ENCODE data around the gene DLEC1. TPM values are rescaled to one million over a fixed set of nuclear protein-coding genes. Genes with fewer than 3 reads are reported as not detected.
A peak's percentile ranks its signal among the peaks of the same experiment; 100 is the strongest.

DLEC1 gene
- total and polyA plus RNA-seq, 11 donors = 0.06 to 1.3 (median 0.16) TPM; not detected in 1

DNA sequence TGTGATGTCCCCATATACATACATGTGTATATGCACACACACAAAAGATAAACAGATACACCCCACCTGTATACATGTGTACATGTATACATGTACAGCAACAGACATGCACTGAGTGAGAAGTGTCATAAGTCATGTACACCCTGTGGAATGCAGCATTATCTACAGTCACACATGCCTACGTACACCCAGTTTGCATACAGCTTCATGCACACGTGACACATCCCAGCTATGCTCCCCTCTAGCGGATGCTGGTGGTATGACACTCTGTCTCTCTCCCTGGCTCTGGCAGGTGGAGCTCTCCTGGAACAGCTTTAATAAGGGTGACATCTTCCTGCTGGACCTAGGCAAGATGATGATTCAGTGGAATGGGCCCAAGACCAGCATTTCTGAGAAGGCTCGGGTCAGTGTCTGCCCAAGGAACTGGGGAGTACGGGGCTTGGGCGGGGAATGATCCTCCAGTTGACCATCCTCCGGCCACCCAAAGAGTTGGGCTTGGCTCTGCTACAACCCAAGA, 42.2 kb upstream of the DLEC1 start:
- Histone ChIP-seq H3K4me1 (peaks cover 0 to 55% (median 24%) of the 10 kb centered on the region in 12 donors), H3K36me3 (peaks cover 0 to 10% (median 2%) of the 10 kb centered on the region in 9 donors), H3K9me3 (no peaks in the 10 kb centered on the region), H3K27ac (no peak overlapping the region), H3K4me3 (no peak overlapping the region), H3K27me3 (no peaks in the 10 kb centered on the region)
- DNase-seq (peak in 3 of 5 donors; percentile 62 to 70 (median 65)), ATAC-seq (peak in 2 of 4 donors; percentile 13 to 25)
- TF ChIP-seq POLR2A (IDR thresholded peaks at IDR 0.05) = no peak
- TF ChIP-seq, protein P1, sequence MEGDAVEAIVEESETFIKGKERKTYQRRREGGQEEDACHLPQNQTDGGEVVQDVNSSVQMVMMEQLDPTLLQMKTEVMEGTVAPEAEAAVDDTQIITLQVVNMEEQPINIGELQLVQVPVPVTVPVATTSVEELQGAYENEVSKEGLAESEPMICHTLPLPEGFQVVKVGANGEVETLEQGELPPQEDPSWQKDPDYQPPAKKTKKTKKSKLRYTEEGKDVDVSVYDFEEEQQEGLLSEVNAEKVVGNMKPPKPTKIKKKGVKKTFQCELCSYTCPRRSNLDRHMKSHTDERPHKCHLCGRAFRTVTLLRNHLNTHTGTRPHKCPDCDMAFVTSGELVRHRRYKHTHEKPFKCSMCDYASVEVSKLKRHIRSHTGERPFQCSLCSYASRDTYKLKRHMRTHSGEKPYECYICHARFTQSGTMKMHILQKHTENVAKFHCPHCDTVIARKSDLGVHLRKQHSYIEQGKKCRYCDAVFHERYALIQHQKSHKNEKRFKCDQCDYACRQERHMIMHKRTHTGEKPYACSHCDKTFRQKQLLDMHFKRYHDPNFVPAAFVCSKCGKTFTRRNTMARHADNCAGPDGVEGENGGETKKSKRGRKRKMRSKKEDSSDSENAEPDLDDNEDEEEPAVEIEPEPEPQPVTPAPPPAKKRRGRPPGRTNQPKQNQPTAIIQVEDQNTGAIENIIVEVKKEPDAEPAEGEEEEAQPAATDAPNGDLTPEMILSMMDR (IDR thresholded peaks at IDR 0.05) = peak; percentile 75 to 92 (median 84)
- 0 to 58% (median 32%) methylated on average over 3 to 7 of the region's 7 CpGs for WGBS, 4 donors
- intact Hi-C loops (cut with DNase I) = no loop called here

DNA sequence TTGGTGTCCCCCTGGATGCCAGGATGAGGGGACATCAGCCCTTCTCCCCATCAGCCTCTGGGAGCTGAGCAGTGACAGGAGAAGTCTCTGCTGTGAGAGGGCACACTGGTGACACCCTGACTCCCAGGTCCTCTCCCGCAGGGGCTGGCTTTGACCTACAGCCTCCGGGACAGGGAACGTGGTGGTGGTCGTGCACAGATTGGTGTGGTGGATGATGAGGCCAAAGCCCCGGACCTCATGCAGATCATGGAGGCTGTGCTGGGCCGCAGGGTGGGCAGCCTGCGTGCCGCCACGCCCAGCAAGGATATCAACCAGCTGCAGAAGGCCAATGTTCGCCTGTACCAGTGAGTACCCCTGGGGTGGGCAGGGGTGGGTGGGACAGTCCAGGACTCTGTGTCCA, 41.7 kb upstream of the DLEC1 start:
- ATAC-seq (no peak), DNase-seq (peak in 1 of 5 donors; percentile 20)
- no peaks in the 10 kb centered on the region for H3K9me3 ChIP-seq
- peak overlapping the region in 2 of 12 donors; percentile 87 to 88 for H3K27ac ChIP-seq
- H3K36me3 ChIP-seq = peaks cover 0 to 12% (median 3%) of the 10 kb centered on the region in 9 donors
- 92 to 100% (median 96%) methylated on average over 2 to 10 of the region's 10 CpGs for WGBS, 4 donors
- intact Hi-C loops (cut with DNase I) = no loop called here
- TF ChIP-seq POLR2A (IDR thresholded peaks at IDR 0.05) = no peak
- TF ChIP-seq, protein P1 (IDR thresholded peaks at IDR 0.05) = no peak
- H3K4me1 ChIP-seq = peaks cover 0 to 55% (median 24%) of the 10 kb centered on the region in 12 donors
- H3K27me3 ChIP-seq = no peaks in the 10 kb centered on the region
- H3K4me3 ChIP-seq = no peak overlapping the region

DNA sequence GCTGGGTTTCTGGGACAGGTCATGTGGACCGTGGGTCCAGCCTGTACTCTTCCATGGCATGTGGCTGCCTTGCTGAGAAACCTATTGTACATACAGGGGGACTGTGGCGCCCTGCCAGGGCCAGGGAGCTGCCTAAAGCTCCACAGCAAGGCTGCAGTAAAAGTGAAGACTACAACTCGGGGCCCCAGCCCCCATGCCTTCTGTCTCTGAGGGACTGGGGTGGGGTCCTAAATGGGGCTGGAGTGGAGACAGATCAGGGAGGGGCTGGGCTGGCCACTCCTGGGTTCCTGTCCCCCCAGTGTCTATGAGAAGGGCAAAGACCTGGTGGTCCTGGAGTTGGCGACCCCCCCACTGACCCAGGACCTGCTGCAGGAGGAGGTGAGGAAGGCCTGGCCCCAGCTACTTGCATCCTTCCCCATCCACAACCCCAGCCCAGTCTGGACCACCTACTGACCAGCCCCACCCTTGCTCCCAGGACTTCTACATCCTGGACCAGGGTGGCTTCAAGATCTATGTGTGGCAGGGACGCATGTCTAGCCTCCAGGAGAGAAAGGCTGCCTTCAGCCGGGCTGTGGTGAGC, 41.1 kb upstream of the DLEC1 start:
- no peak for ATAC-seq
- peaks cover 0 to 14% (median 3%) of the 10 kb centered on the region in 9 donors for H3K36me3 ChIP-seq
- intact Hi-C loops (cut with DNase I) = no loop called here
- no peaks in the 10 kb centered on the region for H3K27me3 ChIP-seq
- peak overlapping the region in 11 of 12 donors; percentile 81 to 97 (median 89) for H3K27ac ChIP-seq
- H3K9me3 ChIP-seq = no peaks in the 10 kb centered on the region
- peaks cover 0 to 55% (median 24%) of the 10 kb centered on the region in 12 donors for H3K4me1 ChIP-seq
- H3K4me3 ChIP-seq = peak overlapping the region in 4 of 12 donors; percentile 46 to 60 (median 56)
- no peak for TF ChIP-seq POLR2A (IDR thresholded peaks at IDR 0.05)
- TF ChIP-seq, protein P1 (IDR thresholded peaks at IDR 0.05) = no peak
- WGBS, 4 donors = 80 to 94% (median 90%) methylated on average over 5 to 6 of the region's 6 CpGs
- DNase-seq = peak in 1 of 5 donors; percentile 43

GRCh38 chr3:37999836-38000235, 39.2 kb upstream of the DLEC1 start:
- Histone ChIP-seq H3K4me3 (no peak overlapping the region), H3K9me3 (no peaks in the 10 kb centered on the region), H3K27me3 (no peaks in the 10 kb centered on the region), H3K27ac (no peak overlapping the region), H3K36me3 (peaks cover 0 to 14% (median 3%) of the 10 kb centered on the region in 9 donors), H3K4me1 (peaks cover 0 to 51% (median 23%) of the 10 kb centered on the region in 12 donors)
- ATAC-seq (no peak), DNase-seq (peak in 1 of 5 donors; percentile 18)
- intact Hi-C loops (cut with DNase I) = loop anchor here in 3 of 10 donors (5.0 to 10.0 kb wide), 4 partner anchors 115 to 477 kb away; no protein-coding TSS in a partner anchor
- 93 to 97% (median 94%) methylated on average over 6 of the region's 6 CpGs for WGBS, 4 donors
- TF ChIP-seq, protein P1 (IDR thresholded peaks at IDR 0.05) = no peak
- TF ChIP-seq POLR2A (IDR thresholded peaks at IDR 0.05) = no peak
